Suprapubic skin (tissue), 4 donors: ENCODE results near the gene IGSF22. TPM values are rescaled to one million over a fixed set of nuclear protein-coding genes. Genes with fewer than 3 reads are reported as not detected.

Source experiments
- DNase-seq, 2 donors: peaks; one replicate each; pipeline ENCODE4 v3.0.0-alpha.2; 2019; ENCODE audit warnings: low spot score in 2 of 2
- H3K27ac ChIP-seq: fragments of 200-600 bp; sonication (generic); one replicate; pipeline ENCODE4 v1.5.1; 2019
- H3K27me3 ChIP-seq: fragments of 200-600 bp; sonication (generic); one replicate; pipeline ENCODE4 v1.5.1; 2019
- H3K36me3 ChIP-seq: fragments of 200-600 bp; sonication (generic); one replicate; pipeline ENCODE4 v1.5.1; 2019
- H3K4me1 ChIP-seq: fragments of 200-600 bp; sonication (generic); one replicate; pipeline ENCODE4 v1.5.1; 2019
- H3K4me3 ChIP-seq: fragments of 200-600 bp; sonication (generic); one replicate; pipeline ENCODE4 v1.5.1; 2019; ENCODE audit warnings: mild to moderate bottlenecking
- H3K9me3 ChIP-seq: fragments of 200-600 bp; sonication (generic); one replicate; pipeline ENCODE4 v1.5.1; 2019
- CTCF ChIP-seq, 2 donors: fragments of 200-600 bp in 1 of 2; fragments of 450-650 bp in 1 of 2; sonication (generic) in 1 of 2; IDR thresholded peaks; one replicate each; pipeline ENCODE4 v1.5.1; 2016 to 2019; ENCODE audit warnings: antibody characterized with exemption in 2 of 2, mild to moderate bottlenecking in 1 of 2, moderate library complexity in 1 of 2
- EP300 ChIP-seq: sonication (generic); formaldehyde crosslinking; IDR thresholded peaks from one replicate; pipeline ENCODE4 v1.6.1; 2017; ENCODE audit warnings: antibody characterized with exemption
- POLR2A ChIP-seq, 2 donors: fragments of 450-650 bp; IDR thresholded peaks; one replicate each; pipeline ENCODE4 v1.6.1; 2017; ENCODE audit warnings: antibody characterized with exemption in 2 of 2, mild to moderate bottlenecking in 2 of 2, moderate library complexity in 2 of 2
- POLR2AphosphoS5 ChIP-seq, 3 donors: sonication (generic); formaldehyde crosslinking; IDR thresholded peaks; one replicate each; pipeline ENCODE4 v1.6.1; 2017; ENCODE audit warnings: antibody characterized with exemption in 3 of 3
- WGBS: methylation state at CpG from one replicate; pipeline ENCODE4 v1.1.5; 2018; 5-methylcytosine and 5-hydroxymethylcytosine counted together
- total RNA-seq, 4 donors: library from RNA; depleted of rRNA; stranded (reverse); fragments of >200 nt; gene quantifications; one replicate each; pipeline ENCODE4 v1.1.0, GENCODE V29; 2016

The IGSF22 gene
- total RNA-seq, 4 donors from 2014 or later, result 2.3 TPM; not detected in 3

GRCh38 chr11:18713646-18714442, 12.1 kb downstream of the IGSF22 start:
- Histone ChIP-seq H3K9me3 (no peaks in the 10 kb centered on the region), H3K27me3 (no peaks in the 10 kb centered on the region), H3K4me3 (no peak overlapping the region), H3K4me1 (no peaks in the 10 kb centered on the region), H3K27ac (no peak overlapping the region), H3K36me3 (no peaks in the 10 kb centered on the region)
- no peak for DNase-seq
- WGBS, result 86% methylated on average over 10 of the region's 26 CpGs
- no peak for TF ChIP-seq POLR2AphosphoS5 (IDR thresholded peaks at IDR 0.05)
- TF ChIP-seq CTCF (IDR thresholded peaks at IDR 0.05), result no peak
- no peak for TF ChIP-seq POLR2A (IDR thresholded peaks at IDR 0.05)
- no peak for TF ChIP-seq EP300

DNA sequence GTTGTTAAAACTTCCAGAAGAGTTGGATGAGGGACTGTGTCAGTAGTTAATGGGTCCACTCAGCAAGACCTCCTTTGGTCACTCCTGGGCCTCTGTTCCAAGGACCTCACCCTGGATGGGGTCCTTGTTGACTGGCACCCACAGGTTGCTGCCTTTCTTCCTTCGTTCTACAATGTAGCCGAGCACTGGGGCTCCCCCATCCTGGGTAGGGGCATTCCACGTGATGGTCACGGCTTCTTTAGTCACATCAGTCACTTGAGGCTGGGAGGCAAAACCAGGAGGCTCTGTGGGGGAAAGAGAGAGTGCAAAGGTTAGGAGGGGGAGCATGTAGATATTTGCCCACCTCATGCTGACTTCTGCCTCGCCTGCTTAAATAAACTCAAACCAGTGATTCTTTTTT, 15.4 kb downstream of the IGSF22 start:
- Histone ChIP-seq H3K4me3 (no peak overlapping the region), H3K4me1 (peaks cover 16% of the 10 kb centered on the region), H3K36me3 (no peaks in the 10 kb centered on the region), H3K27ac (no peak overlapping the region), H3K27me3 (no peaks in the 10 kb centered on the region), H3K9me3 (no peaks in the 10 kb centered on the region)
- WGBS, result 75% methylated on average over 5 of the region's 5 CpGs
- DNase-seq, result no peak
- TF ChIP-seq CTCF (IDR thresholded peaks at IDR 0.05) (no peak), POLR2AphosphoS5 (IDR thresholded peaks at IDR 0.05) (no peak), POLR2A (IDR thresholded peaks at IDR 0.05) (no peak), EP300 (no peak)

GRCh38 chr11:18709414-18709813, 16.6 kb downstream of the IGSF22 start:
- Histone ChIP-seq H3K27ac (no peak overlapping the region), H3K36me3 (no peaks in the 10 kb centered on the region), H3K27me3 (no peaks in the 10 kb centered on the region), H3K4me1 (peaks cover 26% of the 10 kb centered on the region), H3K9me3 (no peaks in the 10 kb centered on the region), H3K4me3 (no peak overlapping the region)
- 93% methylated on average over 4 of the region's 4 CpGs for WGBS
- DNase-seq, result peak in 1 of 2 donors; percentile 57
- TF ChIP-seq POLR2AphosphoS5 (IDR thresholded peaks at IDR 0.05) (no peak), CTCF (IDR thresholded peaks at IDR 0.05) (no peak), POLR2A (IDR thresholded peaks at IDR 0.05) (no peak), EP300 (no peak)

GRCh38 chr11:18707811-18708340, 18.1 kb downstream of the IGSF22 start:
- no peak for TF ChIP-seq POLR2A (IDR thresholded peaks at IDR 0.05)
- TF ChIP-seq EP300, result no peak
- no peak for TF ChIP-seq POLR2AphosphoS5 (IDR thresholded peaks at IDR 0.05)
- TF ChIP-seq CTCF (IDR thresholded peaks at IDR 0.05), result no peak
- no peaks in the 10 kb centered on the region for H3K9me3 ChIP-seq
- peak in 1 of 2 donors; percentile 57 for DNase-seq
- no peak overlapping the region for H3K4me3 ChIP-seq
- no peaks in the 10 kb centered on the region for H3K27me3 ChIP-seq
- H3K27ac ChIP-seq, result no peak overlapping the region
- WGBS, result 90% methylated on average over 10 of the region's 12 CpGs
- peaks cover 27% of the 10 kb centered on the region for H3K4me1 ChIP-seq
- H3K36me3 ChIP-seq, result peaks cover 3% of the 10 kb centered on the region
